ENCODE measurements around the gene OR10J4. TPM values are rescaled to one million over a fixed set of nuclear protein-coding genes. Genes with fewer than 3 reads are reported as not detected.

OR10J4 gene
- total RNA-seq, result not detected in 2 replicates

DNA sequence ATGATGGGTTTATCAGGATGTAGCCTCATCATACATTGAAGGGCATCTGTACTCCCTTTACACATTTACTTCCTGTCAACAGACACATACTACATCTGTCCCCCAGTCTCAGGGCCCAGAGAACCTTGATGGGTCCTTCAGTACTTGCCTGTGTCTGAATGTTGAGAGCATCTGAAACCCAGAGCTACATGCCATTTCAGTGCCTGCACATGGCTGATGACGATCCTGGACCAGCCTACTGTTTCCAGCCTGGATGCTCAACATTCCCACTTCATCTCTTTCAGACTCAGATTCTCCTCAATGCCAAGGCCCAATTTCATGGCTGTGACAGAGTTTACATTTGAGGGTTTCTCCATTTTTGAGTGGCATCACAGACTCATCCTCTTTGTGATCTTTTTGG, at the start of gene OR10J4:
TSS of gene OR10J4 (plus strand) at position 301 of the 400 bp plus-strand sequence.

DNA sequence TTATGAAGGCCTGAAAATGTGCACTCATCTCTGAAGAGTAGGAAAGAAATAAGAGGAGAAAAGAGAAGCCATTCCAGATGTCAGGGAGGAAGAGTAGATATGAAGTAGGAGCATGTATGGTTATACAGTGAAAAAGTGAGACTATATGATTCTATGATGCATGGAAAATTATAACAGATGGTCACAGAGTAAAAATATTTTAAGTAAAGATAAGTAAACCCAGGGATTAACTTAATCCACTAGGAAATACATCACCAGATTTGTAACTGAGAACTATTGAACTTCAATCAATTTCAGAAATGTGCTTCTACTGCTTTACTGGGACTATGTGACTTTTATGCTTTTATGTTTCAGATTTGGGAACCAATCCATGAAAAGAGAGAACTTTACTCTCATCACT, 7.4 kb downstream of the OR10J4 start, which contains the start of gene OR10J1:
TSS of gene OR10J1 (plus strand) at position 301 of the 400 bp plus-strand sequence. CDS start at position 371, 70 bp downstream.

Other genes with a start within 250 kb of the OR10J4 start
- 0.10 TPM in 1 of 2 replicates, not detected in the other for gene ACKR1, start 227.3 kb upstream of the OR10J4 start, total RNA-seq
- not detected in 2 replicates for gene FCER1A, start 129.9 kb upstream of the OR10J4 start, total RNA-seq
- not detected in 2 replicates for gene OR10J1, start 7.5 kb downstream of the OR10J4 start, total RNA-seq
- not detected in 2 replicates for gene OR10J5, start 103.8 kb downstream of the OR10J4 start, total RNA-seq
- not detected in 2 replicates for gene APCS, start 155.6 kb downstream of the OR10J4 start, total RNA-seq